Peyer's patch (tissue), 4 donors: ENCODE data around the gene HARS2.
"Not testable (repeated sequence)": the region's sequence is repeated elsewhere in the genome, so short reads cannot be mapped to it uniquely, and the experiment has no call there.

ENCODE experiments used
- CTCF ChIP-seq, 6 experiments: fragments of 450-650 bp in 4 of 6; fragments of 200-600 bp in 2 of 6; sonication (generic) in 1 of 6; IDR thresholded peaks; one replicate each; pipeline ENCODE4 v1.5.1; 2017 to 2019; ENCODE audit warnings: antibody characterized with exemption in 6 of 6, mild to moderate bottlenecking in 3 of 6, moderate library complexity in 1 of 6
- POLR2A ChIP-seq, 2 donors: fragments of 450-650 bp; IDR thresholded peaks; one replicate each; pipeline ENCODE4 v1.5.1; 2017; ENCODE audit warnings: antibody characterized with exemption in 2 of 2, mild to moderate bottlenecking in 2 of 2, moderate library complexity in 2 of 2

GRCh38 chr5:140660371-140660770, 30.9 kb upstream of the HARS2 start:
- TF ChIP-seq CTCF, POLR2A (IDR thresholded peaks at IDR 0.05): not testable (repeated sequence)
